HCT116 (cell line): ENCODE measurements around the gene PLEKHA4. TPM values are rescaled to one million over a fixed set of nuclear protein-coding genes. Genes with fewer than 3 reads are reported as not detected.

ENCODE experiments used
- ATAC-seq: fragments of 200-7000 bp; cut with Tn5 transposase; 2 replicates; pipeline ENCODE4 v1.9.1; 2020; ENCODE audit warnings: mild to moderate bottlenecking, moderate library complexity
- BruUV-seq: library from RNA; stranded (reverse); fragments of 400-500 nt; replicated peaks from 2 replicates; lab custom pipeline; 2021; lab: Mats Ljungman, UMichigan
- CTCF ChIA-PET: fragments of 300-600 bp; sonication (Branson Sonifier 250); formaldehyde crosslinking; loops from one replicate; lab custom pipeline; 2021; ENCODE audit warnings: antibody characterized with exemption; lab: Charles Lee
- POLR2A ChIA-PET: fragments of 300-600, 350-600 bp; sonication (Branson Sonifier 250); formaldehyde crosslinking; loops from one replicate; lab custom pipeline; 2021; ENCODE audit warnings: antibody characterized with exemption; lab: Charles Lee
- RAD21 ChIA-PET, 2 experiments: fragments of 300-600 bp; sonication (Branson Sonifier 250); formaldehyde crosslinking; loops; one replicate each; lab custom pipeline; 2023; ENCODE audit warnings: low total read pairs in 2 of 2; ENCODE audit not compliant: uncharacterized antibody in 2 of 2, unreplicated experiment in 2 of 2, low non-redundant PET in 1 of 2; lab: Charles Lee
- DNase-seq: peaks from one replicate; pipeline ENCODE4 v3.0.0-alpha.2; 2010; ENCODE audit warnings: low read depth, low spot score
- H2AFZ ChIP-seq: fragments of 200-600 bp; shearing (Covaris generic), sonication (generic); 2 replicates; pipeline ENCODE4 v1.6.1; 2017; ENCODE audit warnings: low read depth, mixed run types, mixed read lengths, antibody characterized with exemption, low read length; ENCODE audit not compliant: poor library complexity, severe bottlenecking
- H3K27ac ChIP-seq: 2 replicates; pipeline ENCODE4 v1.5.1; 2012; ENCODE audit warnings: low read depth, low read length
- H3K27me3 ChIP-seq: fragments of 200-600 bp; sonication (generic); 2 replicates; pipeline ENCODE4 v1.6.1; 2016; ENCODE audit warnings: mixed run types, low read length, mixed read lengths; ENCODE audit not compliant: insufficient read depth
- H3K36me3 ChIP-seq, 2 experiments: fragments of 200-500 bp in 1 of 2; fragments of 200-600 bp in 1 of 2; sonication (Bioruptor generic) in 1 of 2; sonication (generic) in 1 of 2; 2 replicates each; pipeline versions ENCODE4 v1.5.1 to v1.6.1; 2014 to 2016; ENCODE audit warnings: low read length in 2 of 2, inconsistent platforms in 1 of 2, mixed read lengths in 1 of 2, mixed run types in 1 of 2; ENCODE audit not compliant: insufficient read depth in 2 of 2, control insufficient read depth in 1 of 2
- H3K4me1 ChIP-seq, 2 experiments: fragments of 200-600 bp in 1 of 2; sonication (generic) in 1 of 2; 2 replicates each; pipeline versions ENCODE4 v1.5.1 to v1.6.1; 2012 to 2017; ENCODE audit warnings: low read length in 2 of 2, inconsistent platforms in 1 of 2, mild to moderate bottlenecking in 1 of 2, mixed read lengths in 1 of 2, mixed run types in 1 of 2, moderate library complexity in 1 of 2; ENCODE audit not compliant: insufficient read depth in 2 of 2, control insufficient read depth in 1 of 2
- H3K4me2 ChIP-seq: fragments of 200-600 bp; sonication (generic); 2 replicates; pipeline ENCODE4 v1.6.1; 2017; ENCODE audit warnings: mixed run types, low read length, mixed read lengths
- H3K4me3 ChIP-seq, 2 experiments: fragments of 200-600 bp in 1 of 2; sonication (generic) in 1 of 2; replicated peaks in 1 of 2; 2 replicates each; pipeline ENCODE4 v1.5.1; 2011 to 2016; ENCODE audit warnings: low read length in 2 of 2, control low read depth in 1 of 2, low read depth in 1 of 2, mild to moderate bottlenecking in 1 of 2, mixed read lengths in 1 of 2, mixed run types in 1 of 2
- H3K79me2 ChIP-seq: fragments of 200-600 bp; sonication (generic); 2 replicates; pipeline ENCODE4 v1.6.1; 2017; ENCODE audit warnings: mild to moderate bottlenecking, mixed run types, low read length, moderate library complexity, mixed read lengths; ENCODE audit not compliant: insufficient read depth
- H3K9ac ChIP-seq: fragments of 200-600 bp; sonication (generic); 2 replicates; pipeline ENCODE4 v1.6.1; 2016; ENCODE audit warnings: low read length, mixed read lengths
- H3K9me2 ChIP-seq: fragments of 200-600 bp; sonication (generic), shearing (Covaris generic); 2 replicates; pipeline ENCODE4 v1.6.1; 2017; ENCODE audit warnings: mixed run types, mild to moderate bottlenecking, moderate library complexity; ENCODE audit not compliant: insufficient read depth
- H3K9me3 ChIP-seq, 2 experiments: fragments of 200-500 bp in 1 of 2; fragments of 200-600 bp in 1 of 2; sonication (Bioruptor generic) in 1 of 2; sonication (generic) in 1 of 2; 2 replicates each; pipeline ENCODE4 v1.6.1; 2014 to 2017; ENCODE audit warnings: low read length in 2 of 2, mixed read lengths in 2 of 2, inconsistent platforms in 1 of 2, low read depth in 1 of 2, mild to moderate bottlenecking in 1 of 2, mixed run types in 1 of 2, moderate library complexity in 1 of 2; ENCODE audit not compliant: control insufficient read depth in 1 of 2, insufficient read depth in 1 of 2
- H4K20me1 ChIP-seq: fragments of 200-600 bp; sonication (generic), shearing (Covaris generic); 2 replicates; pipeline ENCODE4 v1.6.1; 2017; ENCODE audit warnings: mixed run types, mild to moderate bottlenecking, moderate library complexity; ENCODE audit not compliant: insufficient read depth
- ATF3 ChIP-seq: IDR thresholded peaks from 2 replicates; pipeline ENCODE4 v1.6.1; 2012
- CTCF ChIP-seq, 3 experiments: fragments of 200-600 bp in 1 of 3; sonication (generic) in 1 of 3; IDR thresholded peaks in 2 of 3; conservative IDR thresholded peaks in 1 of 3; 2 replicates each; pipeline ENCODE4 v1.5.1; 2012 to 2017; ENCODE audit warnings: low read depth in 2 of 3, low read length in 2 of 3, antibody characterized with exemption in 1 of 3, borderline replicate concordance in 1 of 3, control low read depth in 1 of 3, mild to moderate bottlenecking in 1 of 3, mixed read lengths in 1 of 3, mixed run types in 1 of 3, moderate library complexity in 1 of 3; ENCODE audit not compliant: insufficient read depth in 1 of 3
- EGR1 ChIP-seq: IDR thresholded peaks from 2 replicates; pipeline ENCODE4 v1.6.1; 2012; ENCODE audit warnings: low read depth
- ELF1 ChIP-seq: IDR thresholded peaks from 2 replicates; pipeline ENCODE4 v1.6.1; 2012; ENCODE audit warnings: low read depth, borderline replicate concordance
- FOSL1 ChIP-seq: IDR thresholded peaks from 2 replicates; pipeline ENCODE4 v1.6.1; 2012; ENCODE audit warnings: low read depth
- JUND ChIP-seq: IDR thresholded peaks from 2 replicates; pipeline ENCODE4 v1.6.1; 2012
- REST ChIP-seq: IDR thresholded peaks from 2 replicates; pipeline ENCODE4 v1.6.1; 2012; ENCODE audit warnings: low read depth
- SIN3A ChIP-seq: IDR thresholded peaks from 2 replicates; pipeline ENCODE4 v1.6.1; 2012; ENCODE audit warnings: low read depth
- SP1 ChIP-seq: IDR thresholded peaks from 2 replicates; pipeline ENCODE4 v1.6.1; 2012; ENCODE audit warnings: low read depth
- SRF ChIP-seq: IDR thresholded peaks from 2 replicates; pipeline ENCODE4 v1.6.1; 2012; ENCODE audit warnings: low read depth
- TCF7L2 ChIP-seq: IDR thresholded peaks from 2 replicates; pipeline ENCODE4 v1.7.0; 2011; ENCODE audit warnings: borderline replicate concordance, inconsistent platforms; ENCODE audit not compliant: insufficient read depth, insufficient read length; ENCODE audit errors: extremely low read depth
- ZFX ChIP-seq: fragments of 450-650 bp; IDR thresholded peaks from 2 replicates; pipeline ENCODE4 v1.6.1; 2017
- ZNF274 ChIP-seq: fragments of 200-500 bp; sonication (Bioruptor generic); IDR thresholded peaks from 2 replicates; pipeline ENCODE4 v1.6.1; 2014; ENCODE audit warnings: mild to moderate bottlenecking, low read depth, low read length, inconsistent platforms
- intact Hi-C: fragments of 100-400 bp; cut with micrococcal nuclease; formaldehyde crosslinking; loops from 2 replicates; pipeline ENCODE4 v1.10.0; 2022
- total RNA-seq: library from RNA; stranded (reverse); gene quantifications from one replicate; pipeline ENCODE4 v1.2.1, GENCODE V29; 2021; ENCODE audit not compliant: unreplicated experiment

The PLEKHA4 gene
- total RNA-seq, 1 experiment from 2014 or later, result 20.4 TPM

- Histone ChIP-seq H3K79me2 (peaks cover 10% of the 10 kb centered on the region; the same call in 1 of the 2 replicates), H3K27me3 (no peaks in the 10 kb centered on the region), H3K9me3 (no peaks in the 10 kb centered on the region), H3K27ac (no peak overlapping the region), H2AFZ (no peak overlapping the region), H3K36me3 (no peaks in the 10 kb centered on the region), H3K9ac (no peak overlapping the region), H3K4me1 (peaks cover 3 to 26% of the 10 kb centered on the region in 2 experiments; a peak in 3 of 4 replicates), H4K20me1 (no peaks in the 10 kb centered on the region), H3K9me2 (no peaks in the 10 kb centered on the region), H3K4me3 (no peak overlapping the region), H3K4me2 (no peak overlapping the region)
- CTCF ChIA-PET, result interaction anchor here (2.0 kb wide), 1 partner anchor 54 kb away, joined by 4 read pairs; no protein-coding TSS in a partner anchor
- intact Hi-C loops, result no loop called here
- no peak for TF ChIP-seq REST
- TF ChIP-seq JUND, result no peak
- TF ChIP-seq ZNF274, result no peak
- no peak for TF ChIP-seq FOSL1
- no peak for TF ChIP-seq SRF
- TF ChIP-seq ELF1, result no peak
- TF ChIP-seq SP1, result no peak
- no peak for TF ChIP-seq ATF3
- TF ChIP-seq ZFX, result no peak
- no peak for TF ChIP-seq TCF7L2
- TF ChIP-seq EGR1, result no peak
- TF ChIP-seq SIN3A, result no peak
- no peak for TF ChIP-seq CTCF (IDR thresholded peaks at IDR 0.05 in 2 of 3, conservative IDR thresholded peaks at IDR 0.05 in 1 of 3; ENCODE audit: borderline replicate concordance in 1 of 3, insufficient read depth in 1 of 3, low read depth in 2 of 3, low read length in 2 of 3)
- BruUV-seq, result no TSS peak
- RAD21 ChIA-PET, result no interaction called here
- POLR2A ChIA-PET, result no interaction called here
- ATAC-seq, result no peak
- no peak for DNase-seq
Measured at GRCh38 chr19:48897181-48897580, 28.8 kb upstream of the PLEKHA4 start.
